ENCODE measurements around the gene GAS7.

GAS7 gene

DNA sequence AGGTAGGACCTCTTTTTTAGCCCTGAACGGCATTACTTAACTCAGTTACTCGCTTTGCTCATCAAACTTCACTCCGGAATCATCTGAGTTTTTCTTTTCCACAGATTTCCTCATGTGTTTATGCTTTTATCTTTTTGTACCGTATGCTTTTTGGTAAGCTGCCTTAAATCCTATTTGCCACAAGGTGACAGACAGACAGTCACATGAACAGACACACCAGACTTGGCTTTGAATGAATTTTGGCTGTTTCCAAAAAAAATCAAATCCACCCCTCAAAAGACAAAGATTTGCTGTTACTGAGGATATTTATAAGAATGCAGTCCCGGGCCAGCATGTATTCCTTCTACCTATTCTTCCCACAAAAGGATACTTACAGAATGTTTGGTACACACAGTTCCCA lies 10.9 kb downstream of the GAS7 start:
- TF ChIP-seq, protein P1, sequence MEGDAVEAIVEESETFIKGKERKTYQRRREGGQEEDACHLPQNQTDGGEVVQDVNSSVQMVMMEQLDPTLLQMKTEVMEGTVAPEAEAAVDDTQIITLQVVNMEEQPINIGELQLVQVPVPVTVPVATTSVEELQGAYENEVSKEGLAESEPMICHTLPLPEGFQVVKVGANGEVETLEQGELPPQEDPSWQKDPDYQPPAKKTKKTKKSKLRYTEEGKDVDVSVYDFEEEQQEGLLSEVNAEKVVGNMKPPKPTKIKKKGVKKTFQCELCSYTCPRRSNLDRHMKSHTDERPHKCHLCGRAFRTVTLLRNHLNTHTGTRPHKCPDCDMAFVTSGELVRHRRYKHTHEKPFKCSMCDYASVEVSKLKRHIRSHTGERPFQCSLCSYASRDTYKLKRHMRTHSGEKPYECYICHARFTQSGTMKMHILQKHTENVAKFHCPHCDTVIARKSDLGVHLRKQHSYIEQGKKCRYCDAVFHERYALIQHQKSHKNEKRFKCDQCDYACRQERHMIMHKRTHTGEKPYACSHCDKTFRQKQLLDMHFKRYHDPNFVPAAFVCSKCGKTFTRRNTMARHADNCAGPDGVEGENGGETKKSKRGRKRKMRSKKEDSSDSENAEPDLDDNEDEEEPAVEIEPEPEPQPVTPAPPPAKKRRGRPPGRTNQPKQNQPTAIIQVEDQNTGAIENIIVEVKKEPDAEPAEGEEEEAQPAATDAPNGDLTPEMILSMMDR (IDR thresholded peaks at IDR 0.05; ENCODE audit: low read depth, low read length), result no peak
- no peak for DNase-seq (ENCODE audit: low read depth in 2 of 2)

DNA sequence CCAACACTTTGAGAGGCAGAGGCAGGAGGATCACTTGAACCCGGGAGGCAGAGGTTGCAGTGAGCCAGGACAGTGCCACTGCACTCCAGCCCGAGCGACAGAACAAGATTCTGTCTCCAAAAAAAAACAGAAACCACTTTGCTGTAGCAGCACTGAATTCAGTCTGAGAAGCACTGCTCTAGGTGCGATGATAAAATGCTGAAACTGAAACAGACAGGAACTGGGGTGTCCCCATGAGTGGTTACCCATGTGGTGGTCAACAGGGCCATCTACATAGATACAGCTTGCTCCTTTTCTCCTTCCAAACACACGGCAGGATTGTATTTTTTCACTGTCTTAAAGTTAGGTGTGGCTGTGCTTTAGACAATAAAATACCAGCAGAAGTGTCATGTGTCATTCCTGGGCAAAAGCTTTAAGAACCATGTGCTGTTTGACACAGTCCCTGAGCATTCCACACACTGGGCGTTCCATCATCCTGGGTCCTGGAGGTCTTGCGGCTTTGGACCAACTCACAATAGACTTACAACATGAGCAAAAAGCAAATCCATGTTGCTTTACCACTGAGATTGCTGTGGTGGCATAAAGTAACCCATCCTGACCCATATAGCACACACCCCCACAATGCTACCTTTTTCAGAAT lies 11.5 kb downstream of the GAS7 start:
- TF ChIP-seq, protein P1 (IDR thresholded peaks at IDR 0.05; ENCODE audit: low read depth, low read length), result no peak
- DNase-seq (ENCODE audit: low read depth in 2 of 2), result no peak

More for the DNA sequence above, 10.9 kb downstream of the GAS7 start:
- no peak overlapping the region for H3K4me3 ChIP-seq (replicated peaks in 1 of 2; ENCODE audit: low read depth in 2 of 2, low read length in 2 of 2)

DNA sequence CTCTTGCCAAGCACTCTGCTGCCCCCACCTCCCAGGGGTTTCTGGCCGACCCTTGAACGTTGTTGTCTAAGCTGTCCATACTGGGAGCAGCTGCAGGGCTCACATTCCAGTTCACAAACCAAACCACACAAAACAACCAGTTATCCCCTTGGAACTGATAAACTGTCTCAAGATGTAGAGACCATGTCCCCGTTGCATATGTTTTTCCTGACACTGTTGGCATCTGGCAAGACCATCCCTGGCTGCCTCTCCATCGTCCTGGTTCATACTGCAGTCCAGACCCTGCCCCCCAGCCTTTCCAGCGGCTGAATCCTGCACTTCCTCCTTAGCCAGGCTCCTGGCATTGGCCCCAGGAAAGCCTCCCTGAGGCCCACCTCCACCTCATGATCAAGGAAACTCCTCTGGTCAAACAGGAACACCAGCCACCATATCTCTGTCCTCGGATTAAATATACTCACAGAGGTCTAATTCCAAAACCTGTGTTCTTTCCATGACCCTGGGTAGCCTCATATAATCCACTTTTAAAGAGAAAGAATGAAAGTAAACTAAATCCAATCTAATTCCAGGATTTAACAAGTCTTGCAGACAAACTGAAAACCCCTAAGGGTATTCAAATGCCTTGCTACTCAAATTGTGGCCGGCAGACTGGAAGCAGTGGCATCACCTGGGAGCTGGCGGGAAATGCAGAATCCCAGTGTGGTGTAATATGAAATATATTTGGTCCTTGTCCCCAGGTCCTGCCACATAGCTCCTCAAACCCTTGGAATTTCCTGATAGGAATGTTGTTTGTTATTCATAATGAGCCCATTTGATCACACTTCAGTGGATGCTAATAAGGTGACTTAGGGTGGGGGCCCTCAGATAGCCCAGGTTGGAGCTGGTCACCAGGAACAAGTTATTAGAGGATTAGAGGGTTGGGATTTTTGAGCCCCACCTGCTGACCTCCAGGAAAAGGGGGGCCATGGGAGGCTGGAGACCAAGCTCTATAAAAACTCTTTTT lies 14.2 kb downstream of the GAS7 start:
- no peak overlapping the region for H3K4me3 ChIP-seq (replicated peaks in 1 of 2; ENCODE audit: low read depth in 2 of 2, low read length in 2 of 2)
- TF ChIP-seq, protein P1 (IDR thresholded peaks at IDR 0.05; ENCODE audit: low read depth, low read length), result no peak
- DNase-seq (ENCODE audit: low read depth in 2 of 2), result no peak

More for the DNA sequence above, 11.5 kb downstream of the GAS7 start:
- no peak overlapping the region for H3K4me3 ChIP-seq (replicated peaks in 1 of 2; ENCODE audit: low read depth in 2 of 2, low read length in 2 of 2)

DNA sequence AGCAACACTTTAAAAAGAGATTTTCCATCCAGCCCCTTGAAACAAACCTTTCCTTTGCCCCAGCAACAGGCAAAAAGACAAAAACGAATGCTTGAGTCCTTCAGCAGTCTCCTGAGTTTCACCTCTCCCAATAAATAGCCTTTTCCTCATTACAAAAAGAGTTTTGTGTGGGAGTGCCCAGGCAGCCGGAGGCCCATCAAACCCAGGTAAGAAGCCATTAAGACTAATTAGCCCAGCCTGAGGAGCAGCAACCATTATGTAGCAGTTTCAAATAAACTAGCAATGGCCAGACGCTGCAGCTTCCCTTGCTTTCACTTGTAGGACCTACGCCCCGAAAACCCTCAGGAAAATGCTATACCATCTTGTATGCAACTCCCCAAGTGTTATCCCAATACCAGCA lies 15.6 kb downstream of the GAS7 start:
- no peak for DNase-seq (ENCODE audit: low read depth in 2 of 2)
- TF ChIP-seq, protein P1 (IDR thresholded peaks at IDR 0.05; ENCODE audit: low read depth, low read length), result no peak
- no peak overlapping the region for H3K4me3 ChIP-seq (replicated peaks in 1 of 2; ENCODE audit: low read depth in 2 of 2, low read length in 2 of 2)

DNA sequence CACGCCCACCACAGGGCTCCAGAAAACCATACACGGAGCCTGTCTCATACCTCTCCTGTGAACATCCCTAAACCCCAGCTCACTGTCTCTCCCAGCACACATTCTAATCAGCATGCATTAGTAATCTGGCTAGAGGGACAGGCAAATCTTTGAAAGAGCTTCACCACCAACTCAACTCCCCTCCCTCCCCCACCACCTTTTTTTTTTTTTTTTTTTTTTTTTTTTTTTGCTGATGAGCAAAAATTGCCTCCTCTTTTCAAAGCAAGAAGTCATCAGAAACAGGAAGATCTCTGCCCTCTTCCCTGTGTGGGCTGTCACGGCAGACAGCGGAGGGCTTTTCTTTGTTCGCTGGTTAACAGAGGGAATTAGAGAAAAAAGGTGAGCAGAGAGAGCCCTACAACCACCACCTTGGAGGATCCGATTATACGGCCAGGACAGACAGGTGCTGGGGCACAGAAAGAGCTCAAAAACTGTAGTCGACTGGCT lies 19.9 kb downstream of the GAS7 start:
- TF ChIP-seq, protein P1 (IDR thresholded peaks at IDR 0.05; ENCODE audit: low read depth, low read length), result no peak
- no peak for DNase-seq (ENCODE audit: low read depth in 2 of 2)
- H3K4me3 ChIP-seq (replicated peaks in 1 of 2; ENCODE audit: low read depth in 2 of 2, low read length in 2 of 2), result no peak overlapping the region

DNA sequence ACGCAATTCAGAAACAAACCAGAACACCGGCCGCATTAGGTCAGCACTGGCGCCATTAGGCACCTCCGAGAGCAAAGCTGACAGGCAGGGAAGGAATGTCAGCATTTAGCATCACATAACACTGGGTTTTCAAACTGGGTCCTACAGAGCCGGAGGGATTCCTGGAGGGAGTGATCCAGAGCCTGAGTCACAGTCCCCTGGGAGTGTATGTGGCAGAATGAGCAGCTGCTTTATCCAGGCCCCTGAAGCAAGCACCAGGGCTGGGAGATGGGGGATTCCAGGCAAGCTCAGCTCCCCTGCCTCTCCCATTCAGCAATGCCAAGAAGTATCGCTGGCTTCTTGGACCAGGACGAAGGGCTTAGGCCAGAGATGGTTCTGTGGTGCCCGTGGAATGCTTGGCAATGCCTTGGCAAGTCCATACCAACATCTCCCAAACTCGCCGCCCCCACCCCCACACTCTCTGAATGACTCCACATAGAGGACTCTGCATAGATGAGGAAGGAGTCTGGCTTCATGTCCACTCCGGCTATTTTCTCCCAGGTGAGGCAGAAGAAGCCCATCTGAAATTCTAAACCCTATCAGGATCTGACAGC lies 20.4 kb downstream of the GAS7 start:
- TF ChIP-seq, protein P1 (IDR thresholded peaks at IDR 0.05; ENCODE audit: low read depth, low read length), result no peak
- H3K4me3 ChIP-seq (replicated peaks in 1 of 2; ENCODE audit: low read depth in 2 of 2, low read length in 2 of 2), result no peak overlapping the region

More for the DNA sequence above, 20.4 kb downstream of the GAS7 start:
- DNase-seq (ENCODE audit: low read depth in 2 of 2), result peak; percentile 39 to 57
